ENCODE measurements around the gene YES1. TPM values are rescaled to one million over a fixed set of nuclear protein-coding genes. Genes with fewer than 3 reads are reported as not detected.
"Not testable (repeated sequence)": the region's sequence is repeated elsewhere in the genome, so short reads cannot be mapped to it uniquely, and the experiment has no call there.

Gene YES1
- total RNA-seq, 1 experiment from 2014 or later = not detected

DNA sequence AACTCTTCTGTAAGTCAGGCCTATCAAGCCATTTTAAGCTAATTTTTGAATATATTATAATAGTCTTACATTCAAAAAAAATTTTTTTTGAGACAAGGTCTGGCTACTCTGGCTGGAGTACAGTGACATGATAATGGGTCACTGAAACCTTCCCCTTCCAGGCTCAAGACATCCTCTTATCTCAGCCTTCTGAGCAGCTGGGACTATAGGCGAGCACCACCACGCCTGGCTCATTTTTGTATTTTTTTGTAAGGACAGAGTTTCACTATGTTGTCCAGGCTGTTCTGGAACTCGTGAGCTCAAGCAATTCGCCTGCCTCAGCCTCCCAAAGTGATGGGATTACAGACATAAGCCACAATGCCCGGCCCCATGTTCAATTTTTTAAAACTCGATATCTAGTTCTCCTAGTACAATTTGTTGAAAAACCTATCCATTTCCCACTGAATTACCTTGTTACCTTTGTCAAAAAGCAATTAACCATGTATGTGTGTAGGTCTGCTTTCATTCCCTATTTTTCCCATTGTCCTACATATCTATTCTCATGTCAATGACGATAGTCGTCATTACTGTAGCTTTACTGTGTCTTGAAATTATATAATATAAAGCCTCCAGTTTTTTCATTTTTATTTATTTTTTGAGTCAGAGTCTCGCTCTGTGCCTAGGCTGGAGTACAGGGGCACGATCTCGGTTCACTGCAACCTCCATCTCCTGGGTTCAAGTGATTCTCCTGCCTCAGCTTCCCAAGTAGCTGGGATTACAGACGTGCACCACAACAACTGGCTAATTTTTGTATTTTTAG lies 44.8 kb downstream of the YES1 start:
- Histone ChIP-seq H3K9ac (ENCODE audit: low read length) (no peak overlapping the region), H3K4me2 (ENCODE audit: low read depth, low read length, poor library complexity, severe bottlenecking) (no peak overlapping the region), H3K36me3 (ENCODE audit: insufficient read depth, low read length) (no peaks in the 10 kb centered on the region), H3K27ac (ENCODE audit: low read length) (no peak overlapping the region), H3K9me2 (replicated peaks; ENCODE audit: insufficient read depth, low read length) (no peaks in the 10 kb centered on the region), H3K4me3 (ENCODE audit: low read length) (no peak overlapping the region), H3K9me3 (ENCODE audit: low read length) (no peaks in the 10 kb centered on the region), H3K27me3 (ENCODE audit: low read length) (no peaks in the 10 kb centered on the region), H3K4me1 (ENCODE audit: low read length) (no peaks in the 10 kb centered on the region), H3K79me2 (ENCODE audit: low read length) (no peaks in the 10 kb centered on the region), H2AFZ (ENCODE audit: low read length) (no peak overlapping the region), H4K20me1 (ENCODE audit: insufficient read depth, low read depth, low read length) (no peaks in the 10 kb centered on the region)
- no peak for DNase-seq

- no peaks in the 10 kb centered on the region for H3K9me2 ChIP-seq (replicated peaks; ENCODE audit: insufficient read depth, low read length)
- no peaks in the 10 kb centered on the region for H3K79me2 ChIP-seq (ENCODE audit: low read length)
- no peak for DNase-seq
- H4K20me1 ChIP-seq (ENCODE audit: insufficient read depth, low read depth, low read length) = no peaks in the 10 kb centered on the region
- no peak overlapping the region for H3K27ac ChIP-seq (ENCODE audit: low read length)
- no peak overlapping the region for H3K4me3 ChIP-seq (ENCODE audit: low read length)
- H3K36me3 ChIP-seq (ENCODE audit: insufficient read depth, low read length) = no peaks in the 10 kb centered on the region
- no peak overlapping the region for H2AFZ ChIP-seq (ENCODE audit: low read length)
- no peak overlapping the region for H3K9ac ChIP-seq (ENCODE audit: low read length)
- no peaks in the 10 kb centered on the region for H3K27me3 ChIP-seq (ENCODE audit: low read length)
- H3K4me1 ChIP-seq (ENCODE audit: low read length) = no peaks in the 10 kb centered on the region
- H3K4me2 ChIP-seq (ENCODE audit: low read depth, low read length, poor library complexity, severe bottlenecking) = no peak overlapping the region
- no peaks in the 10 kb centered on the region for H3K9me3 ChIP-seq (ENCODE audit: low read length)
These were observed 45.5 kb downstream of the YES1 start for GRCh38 chr18:766550-766860.

- H3K9ac ChIP-seq (ENCODE audit: low read length) = no peak overlapping the region
- no peak overlapping the region for H3K4me2 ChIP-seq (ENCODE audit: low read depth, low read length, poor library complexity, severe bottlenecking)
- H3K4me1 ChIP-seq (ENCODE audit: low read length) = no peaks in the 10 kb centered on the region
- no peak for DNase-seq
- no peak overlapping the region for H3K27ac ChIP-seq (ENCODE audit: low read length)
- no peaks in the 10 kb centered on the region for H3K27me3 ChIP-seq (ENCODE audit: low read length)
- H3K9me2 ChIP-seq (replicated peaks; ENCODE audit: insufficient read depth, low read length) = no peaks in the 10 kb centered on the region
- H3K79me2 ChIP-seq (ENCODE audit: low read length) = no peaks in the 10 kb centered on the region
- H4K20me1 ChIP-seq (ENCODE audit: insufficient read depth, low read depth, low read length) = no peaks in the 10 kb centered on the region
- H3K4me3 ChIP-seq (ENCODE audit: low read length) = no peak overlapping the region
- no peaks in the 10 kb centered on the region for H3K36me3 ChIP-seq (ENCODE audit: insufficient read depth, low read length)
- no peak overlapping the region for H2AFZ ChIP-seq (ENCODE audit: low read length)
- H3K9me3 ChIP-seq (ENCODE audit: low read length) = no peaks in the 10 kb centered on the region
These were observed 46.1 kb downstream of the YES1 start for GRCh38 chr18:765764-766549.

DNA sequence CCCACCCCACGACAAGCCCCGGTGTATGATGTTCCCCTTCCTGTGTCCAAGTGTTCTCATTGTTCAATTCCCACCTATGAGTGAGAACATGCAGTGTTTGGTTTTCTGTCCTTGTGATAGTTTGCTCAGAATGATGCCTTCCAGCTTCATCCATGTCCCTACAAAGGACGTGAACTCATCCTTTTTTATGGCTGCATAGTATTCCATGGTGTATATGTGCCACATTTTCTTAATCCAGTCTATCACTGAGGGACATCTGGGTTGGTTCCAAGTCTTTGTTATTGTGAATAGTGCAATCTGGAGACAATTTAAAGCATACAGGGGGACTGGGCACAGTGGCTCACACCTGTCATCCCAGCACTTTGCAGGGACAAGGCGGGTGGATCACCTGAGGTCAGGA lies 52.2 kb downstream of the YES1 start:
- H3K4me2 ChIP-seq (ENCODE audit: low read depth, low read length, poor library complexity, severe bottlenecking); H3K9me2 ChIP-seq (replicated peaks; ENCODE audit: insufficient read depth, low read length); H3K27me3 ChIP-seq (ENCODE audit: low read length); DNase-seq; H3K9me3 ChIP-seq (ENCODE audit: low read length); H3K27ac ChIP-seq (ENCODE audit: low read length); H4K20me1 ChIP-seq (ENCODE audit: insufficient read depth, low read depth, low read length); H2AFZ ChIP-seq (ENCODE audit: low read length); H3K79me2 ChIP-seq (ENCODE audit: low read length); H3K9ac ChIP-seq (ENCODE audit: low read length); H3K36me3 ChIP-seq (ENCODE audit: insufficient read depth, low read length); H3K4me1 ChIP-seq (ENCODE audit: low read length); H3K4me3 ChIP-seq (ENCODE audit: low read length): not testable (repeated sequence)

DNA sequence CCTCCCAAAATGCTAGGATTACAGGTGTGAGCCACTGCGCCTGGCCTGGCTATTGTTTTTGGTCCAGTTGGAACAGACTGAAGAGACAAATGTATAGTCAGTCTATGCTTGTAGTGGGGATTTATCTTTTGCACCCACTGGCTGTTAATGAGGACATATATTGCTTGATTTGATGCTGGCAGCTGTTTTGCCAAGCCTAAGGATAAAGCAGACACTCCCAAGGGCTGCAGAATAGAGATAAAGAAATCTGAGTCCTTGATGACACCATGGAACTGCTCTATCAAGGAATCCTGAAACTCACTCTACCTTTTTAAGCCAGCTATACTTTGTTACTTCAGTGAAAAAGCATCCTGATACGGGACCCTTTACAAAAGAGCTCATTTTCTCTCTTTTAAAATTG lies 56.5 kb downstream of the YES1 start:
- H3K9ac ChIP-seq (ENCODE audit: low read length) = no peak overlapping the region
- no peaks in the 10 kb centered on the region for H3K27me3 ChIP-seq (ENCODE audit: low read length)
- H3K27ac ChIP-seq (ENCODE audit: low read length) = no peak overlapping the region
- H3K36me3 ChIP-seq (ENCODE audit: insufficient read depth, low read length) = no peaks in the 10 kb centered on the region
- H3K4me1 ChIP-seq (ENCODE audit: low read length) = no peaks in the 10 kb centered on the region
- no peaks in the 10 kb centered on the region for H4K20me1 ChIP-seq (ENCODE audit: insufficient read depth, low read depth, low read length)
- H3K9me2 ChIP-seq (replicated peaks; ENCODE audit: insufficient read depth, low read length) = no peaks in the 10 kb centered on the region
- no peak overlapping the region for H3K4me2 ChIP-seq (ENCODE audit: low read depth, low read length, poor library complexity, severe bottlenecking)
- no peak overlapping the region for H2AFZ ChIP-seq (ENCODE audit: low read length)
- H3K4me3 ChIP-seq (ENCODE audit: low read length) = no peak overlapping the region
- DNase-seq = no peak
- no peaks in the 10 kb centered on the region for H3K9me3 ChIP-seq (ENCODE audit: low read length)
- no peaks in the 10 kb centered on the region for H3K79me2 ChIP-seq (ENCODE audit: low read length)

DNA sequence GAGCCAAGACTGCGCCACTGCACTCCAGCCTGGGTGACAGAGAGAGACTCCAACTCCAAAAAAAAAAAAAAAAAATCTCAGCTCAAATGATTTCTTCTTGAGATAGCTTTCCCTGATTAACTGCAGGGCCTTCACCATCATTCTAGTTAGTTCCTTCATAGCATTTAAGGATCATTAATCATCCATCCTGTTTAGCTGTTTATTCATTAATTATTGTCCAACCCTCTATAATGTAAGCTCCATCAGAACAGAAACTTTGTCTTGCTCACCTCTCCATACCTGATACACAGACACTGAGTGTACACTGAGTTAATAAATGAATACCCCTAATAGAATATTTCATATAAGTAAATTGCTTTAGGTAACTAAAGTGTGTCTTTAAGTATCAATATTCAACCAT lies 57.4 kb downstream of the YES1 start:
- Histone ChIP-seq H3K9me3 (ENCODE audit: low read length) (no peaks in the 10 kb centered on the region), H3K36me3 (ENCODE audit: insufficient read depth, low read length) (no peaks in the 10 kb centered on the region), H3K9ac (ENCODE audit: low read length) (no peak overlapping the region), H4K20me1 (ENCODE audit: insufficient read depth, low read depth, low read length) (no peaks in the 10 kb centered on the region), H3K4me3 (ENCODE audit: low read length) (no peak overlapping the region), H3K9me2 (replicated peaks; ENCODE audit: insufficient read depth, low read length) (no peaks in the 10 kb centered on the region), H3K27me3 (ENCODE audit: low read length) (no peaks in the 10 kb centered on the region), H3K79me2 (ENCODE audit: low read length) (no peaks in the 10 kb centered on the region), H3K4me1 (ENCODE audit: low read length) (no peaks in the 10 kb centered on the region), H2AFZ (ENCODE audit: low read length) (no peak overlapping the region), H3K27ac (ENCODE audit: low read length) (no peak overlapping the region), H3K4me2 (ENCODE audit: low read depth, low read length, poor library complexity, severe bottlenecking) (no peak overlapping the region)
- no peak for DNase-seq

- no peaks in the 10 kb centered on the region for H3K9me3 ChIP-seq (ENCODE audit: low read length)
- H3K9ac ChIP-seq (ENCODE audit: low read length) = no peak overlapping the region
- H3K9me2 ChIP-seq (replicated peaks; ENCODE audit: insufficient read depth, low read length) = no peaks in the 10 kb centered on the region
- no peaks in the 10 kb centered on the region for H3K79me2 ChIP-seq (ENCODE audit: low read length)
- no peaks in the 10 kb centered on the region for H3K36me3 ChIP-seq (ENCODE audit: insufficient read depth, low read length)
- H3K4me1 ChIP-seq (ENCODE audit: low read length) = no peaks in the 10 kb centered on the region
- H3K27ac ChIP-seq (ENCODE audit: low read length) = no peak overlapping the region
- H3K4me3 ChIP-seq (ENCODE audit: low read length) = no peak overlapping the region
- no peak overlapping the region for H3K4me2 ChIP-seq (ENCODE audit: low read depth, low read length, poor library complexity, severe bottlenecking)
- no peaks in the 10 kb centered on the region for H3K27me3 ChIP-seq (ENCODE audit: low read length)
- H4K20me1 ChIP-seq (ENCODE audit: insufficient read depth, low read depth, low read length) = no peaks in the 10 kb centered on the region
- no peak overlapping the region for H2AFZ ChIP-seq (ENCODE audit: low read length)
- DNase-seq = no peak
These were observed 61.6 kb downstream of the YES1 start for GRCh38 chr18:750456-750855.

DNA sequence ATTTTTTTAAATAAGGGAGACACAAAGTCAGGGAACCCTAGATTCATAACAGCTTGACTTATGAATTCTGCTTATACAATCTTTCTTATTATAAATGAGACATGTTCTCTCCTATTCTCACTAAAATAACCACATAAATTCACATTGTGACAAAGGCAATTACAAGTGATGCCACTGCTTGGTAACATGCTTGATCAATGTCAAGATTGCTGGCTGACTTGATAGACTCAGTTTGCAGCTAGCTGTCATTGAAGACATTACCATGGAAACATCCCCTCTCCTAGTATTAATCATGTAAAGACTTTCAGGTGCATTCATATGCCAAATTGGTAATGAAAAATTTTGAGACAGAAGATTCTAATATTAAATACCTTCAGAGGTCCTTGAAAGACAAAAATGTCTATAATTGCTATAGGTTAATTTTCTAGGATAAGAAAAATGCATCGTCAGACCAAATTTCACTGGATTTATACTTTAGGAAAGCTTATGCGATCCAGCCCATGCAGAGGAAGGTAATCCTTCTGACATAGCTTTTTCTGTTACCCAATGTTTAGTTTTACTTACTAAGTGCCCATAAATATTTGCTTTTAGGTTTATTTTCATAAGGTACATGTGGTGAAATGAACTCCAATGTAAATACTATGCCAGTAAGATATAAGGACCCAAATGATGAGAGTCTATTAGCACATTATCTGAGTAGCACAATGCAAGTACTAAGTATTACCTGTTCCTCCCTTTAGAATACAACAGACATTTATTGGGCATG lies 67.0 kb downstream of the YES1 start:
- H3K4me2 ChIP-seq (ENCODE audit: low read depth, low read length, poor library complexity, severe bottlenecking) = no peak overlapping the region
- no peaks in the 10 kb centered on the region for H3K9me3 ChIP-seq (ENCODE audit: low read length)
- no peak overlapping the region for H3K9ac ChIP-seq (ENCODE audit: low read length)
- H3K4me3 ChIP-seq (ENCODE audit: low read length) = no peak overlapping the region
- no peaks in the 10 kb centered on the region for H4K20me1 ChIP-seq (ENCODE audit: insufficient read depth, low read depth, low read length)
- no peaks in the 10 kb centered on the region for H3K36me3 ChIP-seq (ENCODE audit: insufficient read depth, low read length)
- H3K79me2 ChIP-seq (ENCODE audit: low read length) = no peaks in the 10 kb centered on the region
- no peaks in the 10 kb centered on the region for H3K9me2 ChIP-seq (replicated peaks; ENCODE audit: insufficient read depth, low read length)
- DNase-seq = no peak
- no peak overlapping the region for H3K27ac ChIP-seq (ENCODE audit: low read length)
- H3K4me1 ChIP-seq (ENCODE audit: low read length) = no peaks in the 10 kb centered on the region
- H2AFZ ChIP-seq (ENCODE audit: low read length) = no peak overlapping the region
- H3K27me3 ChIP-seq (ENCODE audit: low read length) = no peaks in the 10 kb centered on the region
